Muscle of arm (tissue), 12 donors: ENCODE measurements around the gene MYCBPAP. TPM values are rescaled to one million over a fixed set of nuclear protein-coding genes. Genes with fewer than 3 reads are reported as not detected.

Source experiments
- DNase-seq: peaks from one replicate; pipeline ENCODE4 v3.0.0-alpha.2; 2013
- polyA plus RNA-seq, 12 donors: library from polyadenylated mRNA; unstranded; fragments of 120-200 nt; gene quantifications; one replicate each; pipeline ENCODE4 v1.2.1, GENCODE V29; 2013; ENCODE audit not compliant: insufficient read length in 12 of 12

The MYCBPAP gene
- polyA plus RNA-seq, 12 donors: 0.44 to 2.5 (median 0.85) TPM; not detected in 2

DNA sequence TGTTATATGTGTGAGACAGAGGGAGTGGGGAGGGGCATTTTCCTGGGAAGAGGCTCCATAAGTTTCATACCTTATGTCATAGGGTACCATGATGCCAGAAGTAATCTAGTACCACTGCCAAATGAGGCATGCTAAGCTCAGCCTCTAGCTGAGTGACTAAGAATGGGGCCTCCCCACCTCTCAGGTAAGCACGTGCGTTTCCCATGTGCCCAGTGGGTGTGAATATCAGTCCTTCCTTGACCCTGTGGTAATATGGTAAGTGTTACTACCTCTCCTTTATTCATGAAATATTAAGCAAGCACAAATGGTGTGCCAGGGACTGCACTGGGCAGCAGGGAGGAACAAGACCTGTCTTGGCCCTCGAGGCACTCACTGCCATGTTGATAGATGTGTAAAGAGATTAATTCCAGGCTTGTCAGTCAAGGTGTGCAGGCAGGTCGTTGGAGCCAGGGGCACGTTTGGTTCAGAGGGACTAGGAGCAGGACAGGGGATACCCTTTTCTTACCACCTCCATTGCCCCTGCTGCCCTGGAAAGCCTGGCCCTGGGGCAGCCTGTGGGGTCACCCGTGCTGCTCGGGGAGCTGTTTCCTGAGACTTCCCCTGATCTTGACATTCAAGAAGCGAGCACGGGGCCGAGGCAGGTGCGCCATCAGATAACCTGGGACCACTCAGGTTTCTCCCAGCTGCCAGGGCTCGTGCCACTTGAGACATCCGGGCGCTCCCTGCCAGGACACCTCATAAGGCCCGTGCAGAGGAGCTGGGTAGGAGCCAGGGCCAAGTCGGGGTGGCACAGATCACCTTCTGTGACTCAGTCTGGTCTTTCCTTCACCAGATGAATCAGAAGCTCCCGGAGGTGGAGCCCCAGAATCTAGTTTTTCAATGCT lies 20.8 kb upstream of the MYCBPAP start:
- no peak for DNase-seq

DNA sequence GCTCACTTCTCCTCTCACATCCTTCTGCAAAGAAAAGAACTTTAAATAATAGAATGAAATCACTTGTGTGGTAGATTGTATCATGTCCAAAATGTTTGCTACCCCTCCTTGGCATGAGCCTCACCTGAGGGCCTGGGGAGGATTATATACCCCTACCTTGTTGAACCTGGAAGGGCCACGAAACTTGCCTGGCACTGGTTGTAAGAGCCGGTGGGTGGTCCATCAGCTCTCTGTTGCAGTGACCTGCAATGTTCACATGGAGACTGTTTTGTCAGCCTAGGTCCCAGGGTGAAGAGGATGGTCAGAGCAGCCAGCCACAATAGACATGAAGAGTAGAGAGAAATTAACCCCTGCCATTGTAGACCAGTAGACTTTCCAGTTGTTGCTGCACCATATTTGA lies 19.4 kb upstream of the MYCBPAP start:
- no peak for DNase-seq

DNA sequence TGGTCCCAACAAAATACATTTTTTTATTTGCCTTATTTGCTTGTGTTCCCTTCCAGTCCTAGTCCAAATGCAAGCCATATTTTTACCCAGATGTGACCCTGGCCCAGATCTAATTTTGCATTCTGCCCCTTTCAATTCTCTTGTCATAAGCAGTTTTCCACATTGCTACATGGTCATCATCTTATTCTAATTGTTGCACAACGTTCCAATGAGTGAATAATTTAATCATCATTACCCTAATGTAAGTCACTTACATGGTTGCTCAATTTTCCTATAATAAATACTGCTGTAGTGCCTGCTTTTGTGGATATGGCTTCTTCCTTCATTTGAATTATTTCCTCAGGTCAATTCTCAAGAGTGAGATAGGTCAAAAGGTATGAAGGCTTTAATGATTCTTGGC lies 16.7 kb upstream of the MYCBPAP start:
- no peak for DNase-seq

DNA sequence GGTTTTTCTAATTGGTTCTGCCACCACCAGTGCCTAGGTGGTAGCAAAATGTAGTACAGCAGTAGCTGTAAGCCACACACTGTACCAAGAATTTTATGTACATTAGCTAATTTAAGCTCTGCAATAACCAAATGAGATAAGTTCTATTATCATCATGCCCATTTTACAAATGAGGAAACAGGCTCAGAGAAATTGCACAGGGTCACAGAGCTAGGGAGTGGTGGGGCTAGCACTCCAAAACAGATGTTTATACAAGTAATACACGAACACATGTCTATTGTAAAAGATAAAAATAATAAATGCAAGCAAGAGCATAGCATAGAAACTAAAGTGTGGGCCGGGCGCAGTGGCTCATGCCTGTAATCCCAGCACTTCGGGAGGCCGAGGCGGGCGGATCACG lies 16.0 kb upstream of the MYCBPAP start:
- no peak for DNase-seq

DNA sequence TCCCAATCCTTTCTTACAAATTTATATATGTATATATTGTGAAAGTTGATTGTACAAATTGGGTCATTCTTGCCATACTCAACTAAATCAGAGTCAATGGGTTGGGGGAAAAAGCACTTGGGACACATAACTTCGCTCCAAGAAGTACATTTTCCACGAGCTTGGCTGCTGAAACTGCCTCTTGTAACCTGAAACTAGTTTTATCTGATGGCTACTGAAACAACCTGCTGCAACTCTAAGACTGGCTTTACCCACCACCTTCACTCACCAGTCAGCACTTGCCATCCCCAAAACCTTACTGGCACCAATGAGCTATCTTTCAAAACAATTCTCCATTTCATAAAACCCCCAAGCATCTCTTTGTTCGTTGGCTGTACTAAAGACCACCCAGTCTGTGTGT lies 14.5 kb upstream of the MYCBPAP start:
- DNase-seq: no peak

DNA sequence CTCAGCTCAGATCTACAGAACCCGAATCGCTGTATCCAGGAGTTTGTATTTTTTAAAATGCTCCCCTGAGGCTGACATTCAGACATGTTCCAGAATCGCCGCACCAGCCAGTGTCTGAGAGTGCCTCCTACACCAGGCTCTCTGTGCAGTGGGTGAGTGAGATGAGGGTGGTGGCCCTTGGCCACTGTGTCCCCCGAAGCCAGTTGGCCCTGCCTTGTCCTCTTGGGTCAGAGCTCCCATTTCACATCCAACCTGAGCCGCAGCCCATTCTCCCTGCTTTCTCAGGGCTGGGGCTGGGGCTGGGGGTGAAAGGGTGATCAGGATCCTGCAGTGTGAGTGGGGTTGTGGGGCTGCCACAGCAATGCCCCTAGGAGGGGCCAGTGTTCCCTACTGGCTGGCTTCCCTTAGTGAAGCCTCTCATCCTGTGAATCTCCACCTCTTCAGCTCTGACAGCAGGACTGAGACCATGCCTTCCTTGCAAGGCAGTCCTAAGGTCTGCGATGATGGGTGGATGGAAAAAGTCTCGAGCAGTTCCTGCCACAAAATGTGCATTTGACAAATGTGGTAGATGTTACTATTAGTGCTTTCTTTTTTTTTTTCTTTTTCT lies 12.9 kb upstream of the MYCBPAP start:
- DNase-seq: no peak

DNA sequence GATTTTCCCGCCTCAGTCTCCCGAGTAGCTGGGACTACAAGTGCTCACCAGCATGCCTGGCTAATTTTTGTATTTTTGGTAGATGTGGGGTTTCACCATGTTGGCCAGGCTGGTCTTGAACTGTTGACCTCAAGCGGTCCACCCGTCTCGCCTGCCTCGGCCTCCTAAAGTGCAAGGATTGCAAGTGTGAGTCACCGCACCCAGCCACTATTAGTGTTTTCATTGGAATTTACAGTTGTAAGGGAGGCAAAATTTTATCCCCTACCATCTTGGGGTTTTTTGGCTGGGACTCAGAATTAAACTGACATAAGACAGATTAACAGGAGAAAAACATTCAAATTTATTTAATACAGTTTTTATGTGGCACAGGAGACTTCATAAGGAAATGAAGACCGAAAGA lies 12.3 kb upstream of the MYCBPAP start:
- no peak for DNase-seq

DNA sequence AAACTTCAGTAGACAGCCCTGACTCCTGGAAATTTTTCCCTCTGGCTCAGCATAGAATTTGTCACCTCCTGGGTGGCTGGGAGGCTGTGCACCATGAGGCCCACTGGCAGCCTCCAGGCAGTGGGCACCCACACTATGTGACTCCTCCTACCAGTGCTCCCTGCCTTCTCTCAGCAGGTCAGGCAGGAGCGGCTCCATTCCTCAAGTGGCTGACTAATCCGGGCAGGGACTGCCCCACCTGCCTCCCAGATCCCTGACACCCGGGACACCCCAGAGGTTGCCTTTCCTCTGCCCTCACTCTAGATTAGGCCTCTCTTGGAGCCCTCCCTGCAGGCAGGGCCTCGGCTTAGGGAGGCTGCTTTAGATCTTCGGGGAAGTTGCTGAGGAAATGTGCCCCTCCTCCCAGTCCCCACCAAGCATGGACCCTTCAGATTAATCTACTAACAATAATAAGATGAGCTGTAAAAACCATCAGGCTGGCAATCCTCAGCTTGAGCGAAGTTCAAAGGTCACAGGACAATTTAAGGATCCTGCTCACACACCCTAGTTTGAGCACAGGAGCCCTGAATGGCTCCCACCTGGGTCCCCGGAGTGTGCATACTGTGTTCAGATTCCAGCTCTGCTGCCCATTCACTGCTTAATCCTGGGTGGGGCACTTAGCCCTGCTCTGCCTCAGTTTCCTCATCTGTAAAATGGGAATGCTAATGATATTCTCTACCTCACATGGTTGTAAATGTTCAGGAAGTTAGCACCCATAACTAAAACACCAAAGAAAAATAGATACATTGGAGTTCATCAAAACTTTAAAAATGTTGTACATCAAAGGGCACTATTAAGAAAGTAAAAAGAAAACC lies 10.0 kb upstream of the MYCBPAP start:
- no peak for DNase-seq

DNA sequence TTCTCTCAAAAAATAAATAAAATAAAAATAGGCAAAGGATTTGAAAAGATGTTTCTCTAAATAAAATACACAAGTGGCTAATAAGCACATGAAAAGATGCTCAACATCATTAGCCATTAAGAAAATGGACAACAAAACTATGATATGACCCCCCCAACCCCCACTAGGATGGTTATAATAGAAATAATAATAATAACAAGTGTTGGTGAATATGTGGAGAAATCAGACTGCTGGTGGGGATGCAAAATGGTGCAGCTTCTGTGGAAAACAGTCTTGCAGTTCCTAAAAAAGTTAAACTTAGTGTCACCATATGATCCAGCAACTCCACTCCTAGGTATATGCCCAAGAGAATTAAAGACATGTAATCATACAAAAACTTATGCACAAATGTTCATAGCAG lies 9.0 kb upstream of the MYCBPAP start:
- DNase-seq: no peak

DNA sequence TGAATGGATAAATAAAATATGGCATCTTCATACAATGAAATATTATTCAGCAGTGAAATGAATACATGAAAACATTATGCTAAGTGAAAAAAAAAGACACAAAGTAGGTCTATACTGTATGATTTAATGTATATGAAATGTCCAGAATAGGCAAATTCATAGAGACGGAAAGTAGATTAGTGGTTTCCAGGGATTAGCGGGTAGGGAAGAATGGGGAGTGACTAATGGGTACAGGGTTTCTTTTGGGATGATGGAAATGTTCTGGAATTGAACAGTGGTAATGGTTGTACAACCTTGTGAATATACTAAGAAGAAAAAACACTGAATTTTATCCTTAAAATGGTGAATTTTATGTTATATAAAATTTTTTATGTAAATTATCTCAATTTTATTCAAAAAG lies 8.5 kb upstream of the MYCBPAP start:
- no peak for DNase-seq

DNA sequence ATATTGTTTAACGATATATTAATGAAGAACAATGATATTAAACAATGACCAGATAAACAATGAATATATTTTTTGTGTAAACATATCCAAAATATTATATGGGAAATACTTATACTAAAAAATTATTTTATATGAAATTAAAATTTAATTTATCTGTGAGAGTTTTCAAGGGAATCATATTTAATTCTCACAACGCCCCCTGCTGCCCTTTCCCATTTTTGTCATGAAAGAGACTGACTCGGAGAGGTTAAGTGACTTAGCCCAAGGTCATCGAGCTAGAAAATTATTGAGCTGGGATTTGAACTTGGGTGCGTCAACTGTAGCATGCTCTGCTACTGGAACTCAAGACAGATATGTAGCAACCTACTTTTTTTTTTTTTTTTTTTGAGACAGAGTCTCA lies 7.2 kb upstream of the MYCBPAP start:
- no peak for DNase-seq

DNA sequence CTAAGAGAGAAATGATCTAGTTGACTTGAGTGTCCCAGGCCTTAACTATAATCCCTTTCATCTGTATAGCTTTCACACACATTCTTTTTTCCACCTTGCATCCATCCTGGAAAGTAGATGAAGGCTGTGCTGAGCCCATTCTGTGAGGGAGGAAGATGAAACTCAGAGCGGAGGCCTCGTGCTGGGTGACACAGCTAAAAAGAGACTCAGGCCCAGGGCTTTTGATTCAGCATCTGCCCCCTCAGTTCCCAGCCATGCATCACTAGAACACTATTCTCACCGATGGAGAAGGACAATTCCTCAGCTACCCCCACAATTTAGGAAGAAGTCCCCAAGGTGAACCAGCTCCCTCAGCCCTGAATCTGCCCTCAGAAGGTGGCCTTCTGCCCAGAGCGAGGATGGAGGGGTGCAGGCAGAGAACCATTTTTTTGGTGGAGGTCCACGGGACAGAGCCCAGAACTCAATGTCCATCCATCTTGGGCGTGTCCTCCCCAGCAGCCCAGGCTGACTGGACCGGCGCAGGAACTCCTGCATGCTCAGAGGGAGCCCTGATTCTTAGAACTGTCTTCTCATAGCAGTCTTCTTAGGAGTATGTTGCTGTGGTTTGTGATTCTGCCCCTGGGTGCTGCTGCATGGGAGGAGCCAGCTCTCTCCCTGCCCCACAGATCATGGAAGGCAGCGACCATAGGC lies 5.8 kb upstream of the MYCBPAP start:
- DNase-seq: no peak

DNA sequence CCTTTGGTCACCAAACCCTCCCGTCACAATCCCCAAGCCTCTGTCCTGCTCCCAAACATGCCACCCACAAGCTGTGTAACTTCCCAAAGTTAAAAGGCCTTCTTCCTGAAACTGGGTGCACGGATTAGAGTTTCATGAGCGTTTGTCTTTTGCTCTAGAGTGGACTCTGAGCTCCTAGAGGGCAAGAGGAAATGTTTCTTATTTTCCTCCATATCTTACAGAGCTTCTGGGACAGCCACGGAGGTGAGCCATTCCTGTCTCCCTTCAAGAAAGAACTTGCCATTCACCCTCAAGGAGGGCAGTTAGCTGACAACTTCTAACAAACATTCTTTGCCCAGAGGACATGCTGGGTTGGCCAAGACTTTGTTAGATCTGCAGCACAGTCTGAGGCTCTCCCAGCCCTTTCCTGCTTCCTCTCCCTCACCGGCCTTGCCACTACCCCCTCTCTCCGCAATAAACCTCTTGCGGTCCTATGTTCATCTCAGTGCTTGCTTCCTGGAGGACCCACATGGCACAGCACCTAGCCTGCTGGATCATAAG lies 2.6 kb upstream of the MYCBPAP start:
- DNase-seq: no peak

DNA sequence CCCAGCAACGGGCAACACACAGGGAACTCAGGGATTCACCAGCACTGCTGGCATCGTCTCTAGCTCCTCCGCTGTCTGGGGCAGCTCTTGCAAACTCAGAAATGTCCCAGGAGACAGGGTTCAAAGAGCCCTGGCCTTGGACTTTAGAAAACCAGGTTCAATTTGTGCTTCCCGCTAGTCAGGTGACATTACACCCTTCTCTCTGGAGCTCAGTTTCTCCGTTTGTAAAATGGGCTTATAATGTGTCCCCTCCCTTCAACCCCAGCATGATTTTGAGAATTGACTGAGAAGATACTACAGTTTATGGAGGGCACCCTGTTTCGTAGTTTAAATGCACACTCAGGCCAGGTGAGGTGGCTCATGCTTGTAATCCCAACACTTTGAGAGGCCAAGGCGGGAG lies 1.9 kb upstream of the MYCBPAP start:
- no peak for DNase-seq

DNA sequence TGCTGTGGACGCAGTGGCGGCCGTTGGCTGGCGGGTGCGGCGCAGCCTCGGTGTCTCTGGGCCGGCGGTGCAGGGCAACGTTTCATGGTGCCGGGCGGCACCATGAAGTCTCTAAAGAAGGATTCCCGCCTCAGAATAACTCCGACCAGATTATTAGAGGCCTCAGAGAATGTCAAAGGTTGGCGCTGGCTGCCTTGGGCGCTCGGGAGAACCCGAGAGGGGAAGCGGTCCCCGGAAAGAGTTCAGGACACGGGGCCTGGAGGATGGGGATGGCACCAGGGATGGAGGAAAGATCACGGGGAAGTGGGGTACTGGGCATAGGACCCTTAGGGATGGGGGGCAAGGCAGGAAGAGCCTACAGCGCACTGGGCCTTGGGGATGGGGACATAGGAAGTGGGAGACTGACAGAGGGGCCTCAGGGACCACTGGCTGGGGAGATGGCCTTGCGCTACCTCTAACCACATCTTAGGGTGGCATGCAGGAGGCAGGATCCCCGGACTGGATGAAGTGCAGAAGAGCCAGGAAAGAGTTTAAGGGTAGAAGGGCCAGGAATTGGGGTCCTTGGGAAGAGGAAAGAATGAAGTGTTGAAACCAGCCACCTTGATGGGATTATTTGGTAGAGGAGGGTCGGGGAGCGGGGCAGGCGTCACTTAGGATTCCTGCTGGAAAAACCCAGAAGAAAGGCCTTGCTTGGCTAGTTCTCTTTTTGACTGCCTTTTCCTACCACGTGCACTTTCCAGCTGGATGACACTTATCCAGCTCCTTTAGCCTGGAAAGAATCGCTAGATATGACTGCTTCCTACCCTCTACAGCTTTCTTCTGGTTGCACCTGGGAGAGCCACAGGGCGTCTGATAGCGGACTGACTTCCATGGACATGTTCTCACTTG lies 578 bp downstream of the MYCBPAP start:
- DNase-seq: peak; percentile 42

DNA sequence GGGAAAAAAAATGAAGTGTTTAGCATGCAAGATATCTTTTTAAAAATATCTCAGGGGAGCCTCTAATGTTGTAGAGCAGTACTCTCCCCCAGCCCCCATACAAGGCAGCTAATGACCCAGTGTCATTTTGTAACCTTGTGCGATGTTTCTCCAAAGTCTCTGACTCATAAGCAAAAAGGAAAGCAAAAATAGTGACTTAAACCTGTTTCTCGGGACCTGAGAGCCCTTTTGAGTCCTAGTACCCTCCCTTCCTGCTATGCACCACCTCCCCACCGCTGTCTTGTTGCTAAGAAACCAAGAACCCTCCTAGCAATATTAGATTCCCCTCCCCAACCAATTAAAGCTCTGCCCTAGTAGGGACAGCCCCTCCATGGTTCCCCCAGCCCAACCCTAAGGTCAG lies 2.8 kb downstream of the MYCBPAP start:
- no peak for DNase-seq

DNA sequence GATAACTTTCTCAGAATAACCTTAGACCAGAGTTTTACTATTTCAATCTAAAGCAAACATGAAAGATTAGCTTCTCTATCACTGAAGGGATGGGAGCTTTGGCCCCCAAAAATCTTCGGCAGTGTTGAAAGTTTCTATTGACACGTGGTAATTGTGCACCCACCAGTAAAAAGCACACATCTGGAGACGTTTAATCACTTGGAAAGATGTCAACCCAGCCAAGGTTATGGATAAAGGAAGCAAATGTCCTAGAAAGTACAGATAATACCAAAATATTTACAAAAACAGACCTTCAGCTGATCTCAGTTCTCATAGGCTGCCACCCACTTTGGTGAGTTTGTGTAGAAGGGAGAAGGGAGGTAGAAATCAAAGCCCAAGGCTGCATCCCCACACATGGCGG lies 5.3 kb downstream of the MYCBPAP start:
- DNase-seq: no peak

DNA sequence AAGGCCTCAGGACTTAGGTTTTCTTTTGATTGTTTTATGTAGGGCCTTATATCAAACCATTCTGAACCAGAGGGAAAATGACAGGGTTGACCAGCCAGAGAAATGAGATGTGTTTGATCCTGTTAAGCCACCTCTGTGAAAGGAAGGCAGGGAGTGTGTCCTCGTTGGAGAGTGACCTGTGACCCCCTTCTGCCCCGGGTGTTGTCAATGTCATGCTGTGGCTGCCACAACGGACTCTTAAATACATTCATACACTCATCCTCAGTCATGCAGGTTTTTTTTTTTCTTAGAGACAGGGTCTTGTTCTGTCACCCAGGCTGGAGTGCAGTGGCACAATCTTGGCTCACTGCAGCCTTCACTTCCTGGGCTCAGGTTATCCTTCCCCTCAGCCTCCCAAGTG lies 6.1 kb downstream of the MYCBPAP start:
- DNase-seq: no peak

DNA sequence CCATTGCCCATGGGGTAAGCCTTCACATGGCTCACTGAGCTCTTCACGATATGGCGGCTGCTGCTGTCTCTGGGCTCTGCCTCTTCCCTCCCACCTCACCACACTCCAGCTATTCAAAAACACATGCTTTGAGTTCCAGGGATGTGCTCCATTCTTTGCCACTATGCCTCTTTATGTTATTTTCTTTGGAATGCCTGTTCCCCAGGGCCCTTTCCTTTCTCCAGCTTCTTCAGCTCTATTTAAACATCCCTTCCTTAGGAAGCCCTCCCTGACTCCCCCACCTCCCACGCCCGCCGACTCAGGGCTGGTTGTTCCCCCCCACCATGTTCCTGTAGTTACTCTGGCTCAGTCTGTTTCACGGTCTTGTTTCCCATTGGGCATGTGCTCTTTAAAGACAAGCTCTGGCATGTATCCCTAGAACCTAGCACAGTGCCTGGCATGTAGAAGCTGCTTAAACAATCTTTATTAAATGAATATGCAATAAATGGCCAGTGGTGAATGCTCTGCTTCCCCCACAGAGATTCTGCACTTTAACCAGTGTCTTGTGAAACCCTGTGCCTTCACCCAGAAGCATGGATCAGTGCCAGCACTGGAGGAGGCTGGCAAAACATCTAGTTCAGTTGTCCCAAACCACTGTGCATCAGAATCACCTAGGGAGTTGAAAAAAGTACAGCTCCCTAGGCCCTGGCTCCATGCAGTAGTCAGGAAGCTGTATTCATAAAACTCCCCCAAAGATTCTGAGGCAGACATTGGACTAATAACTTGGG lies 6.9 kb downstream of the MYCBPAP start:
- no peak for DNase-seq

DNA sequence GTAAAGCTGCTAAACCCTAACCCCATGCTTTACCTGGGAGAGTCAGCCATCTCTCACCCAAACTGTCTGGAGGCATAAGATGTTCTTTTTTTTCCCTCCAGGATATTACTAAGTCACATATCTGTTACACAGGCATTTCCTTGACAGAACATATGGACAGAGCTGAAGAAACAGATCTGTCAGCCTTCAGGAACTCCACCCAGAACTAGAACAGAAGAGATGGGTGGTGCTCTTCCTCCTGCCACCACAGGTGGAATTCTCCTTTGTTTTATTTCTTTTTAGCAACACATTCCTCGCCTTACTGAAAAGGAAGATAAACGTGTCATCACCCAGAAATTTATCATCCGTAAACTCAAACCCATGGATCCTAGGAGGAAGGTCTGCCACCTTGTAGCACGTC lies 8.8 kb downstream of the MYCBPAP start:
- DNase-seq: no peak
